Activated CD8-positive, alpha-beta T cell treated with anti-CD3 and anti-CD28 coated beads for 36 hours (primary cell): ENCODE results near the gene RASGRF2. TPM values are rescaled to one million over a fixed set of nuclear protein-coding genes. Genes with fewer than 3 reads are reported as not detected.

Experiments
- ATAC-seq: fragments of 200-7000 bp; cut with Tn5 transposase; one replicate; pipeline ENCODE4 v1.10.0; 2021; ENCODE audit warnings: mild to moderate bottlenecking, moderate library complexity
- CTCF ChIA-PET: fragments of 350-600 bp; sonication (Branson Sonifier 250); formaldehyde crosslinking; loops from one replicate; lab custom pipeline; 2021; ENCODE audit warnings: antibody characterized with exemption; lab: Charles Lee
- POLR2A ChIA-PET: fragments of 350-600 bp; sonication (Branson Sonifier 250); formaldehyde crosslinking; loops from one replicate; lab custom pipeline; 2021; ENCODE audit warnings: antibody characterized with exemption; lab: Charles Lee
- DNase-seq: peaks from one replicate; pipeline ENCODE4 v3.0.0-alpha.2; 2020
- H3K27ac Mint-ChIP-seq: one replicate; pipeline ENCODE4 v1.8.0; 2021; ENCODE audit warnings: mild to moderate bottlenecking, mixed read lengths
- H3K27me3 Mint-ChIP-seq: one replicate; pipeline ENCODE4 v1.8.0; 2021; ENCODE audit warnings: mixed read lengths
- H3K36me3 Mint-ChIP-seq: one replicate; pipeline ENCODE4 v1.8.0; 2021; ENCODE audit warnings: low read depth, mixed read lengths
- H3K4me1 Mint-ChIP-seq: one replicate; pipeline ENCODE4 v1.8.0; 2021; ENCODE audit warnings: low read depth, mixed read lengths
- H3K4me3 Mint-ChIP-seq: one replicate; pipeline ENCODE4 v1.8.0; 2021; ENCODE audit warnings: mild to moderate bottlenecking, moderate library complexity, mixed read lengths
- H3K9me3 Mint-ChIP-seq: one replicate; pipeline ENCODE4 v1.8.0; 2021; ENCODE audit warnings: mixed read lengths
- CTCF ChIP-seq: fragments of 200-600 bp; IDR thresholded peaks from one replicate; pipeline ENCODE4 v1.8.0; 2022; ENCODE audit warnings: antibody characterized with exemption, mild to moderate bottlenecking
- intact Hi-C: fragments of 100-400 bp; cut with micrococcal nuclease; formaldehyde crosslinking; loops from one replicate; pipeline ENCODE4 v1.10.0; 2022
- total RNA-seq, 2 experiments: library from RNA; stranded (reverse); gene quantifications; one replicate each; pipeline ENCODE4 v1.2.3, GENCODE V29; 2021

RASGRF2 gene
- total RNA-seq, 2 experiments from 2014 or later, result 14.9 to 15.8 TPM

GRCh38 chr5:81228084-81228483 lies 267.9 kb downstream of the RASGRF2 start:
- CTCF ChIA-PET, result interaction anchor here (1.2 kb wide), 1 partner anchor 26 kb away, joined by 3 read pairs; no protein-coding TSS in a partner anchor
- intact Hi-C loops, result no loop called here
- Mint-ChIP-seq H3K27ac (no peak overlapping the region), H3K4me1 (no peaks in the 10 kb centered on the region), H3K4me3 (no peak overlapping the region), H3K27me3 (no peaks in the 10 kb centered on the region), H3K9me3 (no peaks in the 10 kb centered on the region), H3K36me3 (no peaks in the 10 kb centered on the region)
- POLR2A ChIA-PET, result no interaction called here
- no peak for ATAC-seq
- no peak for DNase-seq
- no peak for TF ChIP-seq CTCF

GRCh38 chr5:81230416-81230815 lies 270.3 kb downstream of the RASGRF2 start:
- POLR2A ChIA-PET, result interaction anchor here (0.6 kb wide), 1 partner anchor 384 kb away, joined by 3 read pairs; no protein-coding TSS in a partner anchor
- DNase-seq, result no peak

GRCh38 chr5:81232464-81233079 lies 272.4 kb downstream of the RASGRF2 start:
- Mint-ChIP-seq H3K36me3 (no peaks in the 10 kb centered on the region), H3K4me3 (no peak overlapping the region), H3K27me3 (no peaks in the 10 kb centered on the region), H3K4me1 (peaks cover 19% of the 10 kb centered on the region), H3K27ac (no peak overlapping the region), H3K9me3 (no peaks in the 10 kb centered on the region)
- no peak for TF ChIP-seq CTCF
- CTCF ChIA-PET, result no interaction called here
- intact Hi-C loops, result no loop called here
- POLR2A ChIA-PET, result interaction anchor here (1.1 kb wide), 1 partner anchor 67 kb away, joined by 3 read pairs; no protein-coding TSS in a partner anchor
- no peak for DNase-seq
- no peak for ATAC-seq

More at GRCh38 chr5:81230416-81230815, 270.3 kb downstream of the RASGRF2 start:
- peaks cover 19% of the 10 kb centered on the region for H3K4me1 Mint-ChIP-seq
- no peak for ATAC-seq
- no peaks in the 10 kb centered on the region for H3K9me3 Mint-ChIP-seq
- no peak for TF ChIP-seq CTCF
- intact Hi-C loops, result no loop called here
- H3K36me3 Mint-ChIP-seq, result no peaks in the 10 kb centered on the region
- CTCF ChIA-PET, result no interaction called here
- H3K27ac Mint-ChIP-seq, result no peak overlapping the region
- no peak overlapping the region for H3K4me3 Mint-ChIP-seq
- H3K27me3 Mint-ChIP-seq, result no peaks in the 10 kb centered on the region

GRCh38 chr5:81233080-81233634 lies 273.0 kb downstream of the RASGRF2 start, which contains the start of gene CKMT2:
Gene CKMT2, plus strand, starts transcription at chr5:81233322. Its CDS starts 17,811 bp downstream, at chr5:81251133.
- POLR2A ChIA-PET, result interaction anchor here (1.1 kb wide), 1 partner anchor 67 kb away, joined by 3 read pairs; no protein-coding TSS in a partner anchor
- H3K4me1 Mint-ChIP-seq, result peaks cover 19% of the 10 kb centered on the region
- DNase-seq, result peak; percentile 28
- no peak within 1 kb of the TSS for H3K4me3 Mint-ChIP-seq
- no peak for TF ChIP-seq CTCF
- H3K27me3 Mint-ChIP-seq, result no peaks in the 10 kb centered on the region
- no peaks in the 10 kb centered on the region for H3K36me3 Mint-ChIP-seq
- peak; percentile 67 for ATAC-seq
- intact Hi-C loops, result no loop called here
- CTCF ChIA-PET, result no interaction called here
- H3K9me3 Mint-ChIP-seq, result no peaks in the 10 kb centered on the region
- no peak within 1 kb of the TSS for H3K27ac Mint-ChIP-seq

GRCh38 chr5:81234299-81234698 lies 274.1 kb downstream of the RASGRF2 start:
- ChIA-PET POLR2A (interaction anchor here (0.6 kb wide), 1 partner anchor 16 kb away, joined by 3 read pairs; no protein-coding TSS in a partner anchor), CTCF (no interaction called here)
- H3K9me3 Mint-ChIP-seq, result peaks cover 2% of the 10 kb centered on the region
- H3K27me3 Mint-ChIP-seq, result no peaks in the 10 kb centered on the region
- no peak overlapping the region for H3K4me3 Mint-ChIP-seq
- no peak overlapping the region for H3K27ac Mint-ChIP-seq
- H3K4me1 Mint-ChIP-seq, result peaks cover 19% of the 10 kb centered on the region
- no peak for ATAC-seq
- no peak for DNase-seq
- TF ChIP-seq CTCF, result no peak
- intact Hi-C loops, result no loop called here
- no peaks in the 10 kb centered on the region for H3K36me3 Mint-ChIP-seq
